D341Med (cell line): ENCODE measurements around the gene UBE3D.
"Not testable (repeated sequence)": the region's sequence is repeated elsewhere in the genome, so short reads cannot be mapped to it uniquely, and the experiment has no call there.

ENCODE experiments used
- DNase-seq: peaks from one replicate; pipeline ENCODE4 v3.0.0; 2012; ENCODE audit warnings: low spot score

UBE3D gene

GRCh38 chr6:82870582-82871172, 195.0 kb downstream of the UBE3D start:
- DNase-seq = no peak

- no peak for DNase-seq
Observed at GRCh38 chr6:82869493-82869892, 196.1 kb downstream of the UBE3D start.

GRCh38 chr6:82867946-82868345, 197.7 kb downstream of the UBE3D start:
- no peak for DNase-seq

GRCh38 chr6:82866446-82866845, 199.2 kb downstream of the UBE3D start:
- DNase-seq = no peak

- DNase-seq = no peak
Observed at GRCh38 chr6:82865461-82865860, 200.2 kb downstream of the UBE3D start.

- no peak for DNase-seq
Observed at GRCh38 chr6:82863781-82864180, 201.9 kb downstream of the UBE3D start.

- DNase-seq = no peak
Observed at GRCh38 chr6:82862543-82862942, 203.1 kb downstream of the UBE3D start.

GRCh38 chr6:82861121-82861520, 204.5 kb downstream of the UBE3D start:
- no peak for DNase-seq

GRCh38 chr6:82856077-82856476, 209.6 kb downstream of the UBE3D start:
- DNase-seq = not testable (repeated sequence)

- not testable (repeated sequence) for DNase-seq
Observed at GRCh38 chr6:82852904-82853303, 212.7 kb downstream of the UBE3D start.

GRCh38 chr6:82843291-82843885, 222.3 kb downstream of the UBE3D start:
- DNase-seq = no peak

GRCh38 chr6:82842721-82843120, 222.9 kb downstream of the UBE3D start:
- no peak for DNase-seq
